Activated gamma-delta T cell (primary cell): ENCODE measurements around the gene SLC6A17.

Experiments used
- DNase-seq: peaks from one replicate; lab custom pipeline; 2025; lab: John Stamatoyannopoulos, UW

The SLC6A17 gene

DNA sequence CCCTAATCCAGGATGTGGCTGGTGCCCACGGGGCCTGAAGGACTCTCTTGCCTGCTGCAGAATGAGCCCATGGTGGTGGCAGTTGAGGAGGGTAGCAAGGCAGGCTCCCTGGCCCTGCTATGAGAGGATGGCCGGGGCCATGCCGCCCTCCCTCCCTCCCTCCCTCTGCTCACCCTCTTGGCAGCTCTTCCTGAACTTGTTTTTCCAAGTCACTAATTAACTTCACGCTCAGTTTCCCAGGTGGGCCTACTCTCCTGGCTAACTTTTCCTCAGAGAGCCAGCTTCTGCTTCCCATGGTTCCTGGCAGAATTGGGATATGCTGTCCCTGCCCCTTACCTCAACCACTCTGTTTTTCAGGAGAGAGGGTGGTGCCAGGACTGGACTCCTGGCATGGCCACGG, 70.0 kb downstream of the SLC6A17 start:
- no peak for DNase-seq

DNA sequence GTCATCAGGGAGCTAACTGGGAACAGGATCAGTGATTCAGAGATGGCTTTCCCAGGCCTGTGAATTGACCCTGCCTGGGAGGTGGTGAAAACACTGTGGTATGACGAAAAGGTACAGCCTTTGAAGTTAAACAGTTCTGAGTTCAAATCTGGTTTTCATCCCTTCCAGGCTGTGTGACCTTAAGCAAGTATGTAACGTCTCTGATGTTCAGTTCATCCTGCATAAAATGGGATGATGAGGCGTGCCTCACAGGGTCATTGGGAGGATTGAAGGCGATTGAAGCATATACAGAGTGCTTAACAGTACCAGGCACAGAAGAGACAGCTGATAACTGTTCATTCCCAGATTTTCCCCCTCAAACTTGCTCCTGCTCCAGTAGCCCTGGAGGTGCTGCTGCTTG, 70.8 kb downstream of the SLC6A17 start:
- DNase-seq, result no peak

DNA sequence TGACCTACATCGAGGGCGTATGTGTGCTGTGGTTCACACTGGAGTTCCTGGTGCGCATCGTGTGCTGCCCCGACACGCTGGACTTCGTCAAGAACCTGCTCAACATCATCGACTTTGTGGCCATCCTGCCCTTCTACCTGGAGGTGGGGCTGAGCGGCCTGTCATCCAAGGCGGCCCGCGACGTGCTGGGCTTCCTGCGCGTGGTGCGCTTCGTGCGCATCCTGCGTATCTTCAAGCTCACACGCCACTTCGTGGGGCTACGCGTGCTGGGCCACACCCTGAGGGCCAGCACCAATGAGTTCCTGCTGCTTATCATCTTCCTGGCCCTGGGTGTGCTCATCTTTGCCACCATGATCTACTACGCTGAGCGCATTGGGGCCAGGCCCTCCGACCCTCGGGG, 72.8 kb downstream of the SLC6A17 start:
- no peak for DNase-seq

DNA sequence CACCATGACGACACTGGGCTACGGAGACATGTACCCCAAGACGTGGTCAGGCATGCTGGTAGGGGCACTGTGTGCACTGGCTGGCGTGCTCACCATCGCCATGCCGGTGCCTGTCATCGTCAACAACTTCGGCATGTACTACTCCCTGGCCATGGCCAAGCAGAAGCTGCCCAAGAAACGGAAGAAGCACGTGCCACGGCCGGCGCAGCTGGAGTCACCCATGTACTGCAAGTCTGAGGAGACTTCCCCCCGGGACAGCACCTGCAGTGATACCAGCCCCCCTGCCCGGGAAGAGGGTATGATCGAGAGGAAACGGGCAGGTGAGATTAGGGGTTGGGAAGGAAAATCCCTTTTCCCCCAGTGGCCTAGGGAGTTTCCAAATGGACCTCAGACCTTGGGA, 73.3 kb downstream of the SLC6A17 start:
- DNase-seq, result no peak

DNA sequence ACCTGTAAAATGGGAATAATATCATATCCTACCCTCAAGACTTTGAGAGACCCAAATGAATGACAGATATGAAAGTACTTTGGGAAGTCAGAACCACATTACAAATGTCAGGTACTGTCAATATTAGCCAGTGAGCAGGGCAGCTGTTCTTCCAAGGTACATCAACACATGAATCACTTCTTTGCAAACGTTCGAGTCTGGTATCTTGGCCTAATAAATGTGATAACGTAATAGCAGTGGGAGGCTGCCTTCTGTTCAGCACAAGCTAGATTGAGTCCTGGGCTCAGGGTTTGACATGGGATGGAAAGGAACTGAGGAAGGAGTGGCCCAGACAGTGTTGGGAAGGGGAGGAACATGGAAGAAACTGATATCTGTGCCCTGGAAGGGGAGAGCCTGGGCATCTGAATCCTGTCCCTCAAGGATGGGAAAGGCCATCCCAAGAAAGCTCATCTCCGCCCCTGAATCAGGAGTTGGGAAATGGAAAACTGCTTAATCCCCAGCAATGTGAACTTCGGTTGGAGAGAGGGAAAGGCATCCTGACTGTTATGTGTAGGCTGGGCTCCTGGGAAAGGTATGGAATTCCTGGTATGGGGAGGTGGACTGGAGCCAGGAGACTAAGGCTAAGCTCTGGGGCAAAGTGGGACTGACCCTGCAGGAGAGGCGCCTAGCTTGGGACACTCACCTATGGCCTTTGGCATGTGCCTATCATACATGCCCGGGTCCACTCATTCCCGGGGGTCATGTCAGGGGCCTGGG, 74.1 kb downstream of the SLC6A17 start:
- no peak for DNase-seq

DNA sequence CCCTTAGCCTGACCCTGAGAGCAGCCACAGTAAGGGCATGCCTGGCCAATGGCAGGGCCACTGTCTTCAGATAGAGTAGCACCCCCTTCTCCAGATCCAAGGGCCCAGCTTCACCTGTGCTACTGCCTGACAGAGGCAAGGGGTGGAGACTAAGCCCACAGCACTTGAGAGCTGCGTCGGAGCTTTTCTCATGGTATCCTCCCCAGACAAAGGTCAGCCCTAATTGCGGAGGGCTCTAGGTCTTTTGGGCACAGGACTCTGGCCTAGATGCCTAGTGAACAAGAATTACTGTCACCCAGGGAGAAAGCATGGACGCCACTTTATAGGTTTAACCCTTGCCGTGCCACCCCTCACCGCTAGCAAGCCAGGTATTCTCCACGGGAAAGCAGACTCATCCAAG, 74.9 kb downstream of the SLC6A17 start:
- no peak for DNase-seq

DNA sequence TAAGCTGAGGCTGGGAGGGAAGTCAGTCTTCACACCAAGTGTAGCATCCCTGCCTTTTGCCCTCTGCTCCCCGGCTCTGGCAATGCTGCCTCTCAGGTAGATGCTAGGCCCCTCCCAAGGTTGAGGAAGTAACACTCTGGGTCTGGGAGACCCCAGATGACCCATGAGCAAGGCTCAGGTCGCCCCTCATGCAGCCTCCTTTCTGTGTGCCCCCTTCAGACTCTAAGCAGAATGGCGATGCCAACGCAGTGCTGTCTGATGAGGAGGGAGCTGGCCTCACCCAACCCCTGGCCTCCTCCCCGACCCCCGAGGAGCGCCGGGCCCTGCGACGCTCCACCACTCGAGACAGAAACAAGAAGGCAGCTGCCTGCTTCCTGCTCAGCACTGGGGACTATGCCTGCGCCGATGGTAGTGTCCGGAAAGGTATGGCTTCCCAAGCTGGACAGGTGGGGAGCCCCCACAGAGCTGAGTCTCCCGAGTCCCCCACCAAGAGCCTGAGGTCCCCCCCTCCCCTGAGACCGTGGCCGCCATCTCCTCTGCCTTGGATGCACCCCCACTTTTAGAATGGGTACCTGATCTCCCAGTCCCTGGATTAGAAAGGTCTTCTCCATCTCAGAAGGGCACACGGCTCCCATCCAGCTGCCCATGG, 75.6 kb downstream of the SLC6A17 start:
- DNase-seq, result no peak

DNA sequence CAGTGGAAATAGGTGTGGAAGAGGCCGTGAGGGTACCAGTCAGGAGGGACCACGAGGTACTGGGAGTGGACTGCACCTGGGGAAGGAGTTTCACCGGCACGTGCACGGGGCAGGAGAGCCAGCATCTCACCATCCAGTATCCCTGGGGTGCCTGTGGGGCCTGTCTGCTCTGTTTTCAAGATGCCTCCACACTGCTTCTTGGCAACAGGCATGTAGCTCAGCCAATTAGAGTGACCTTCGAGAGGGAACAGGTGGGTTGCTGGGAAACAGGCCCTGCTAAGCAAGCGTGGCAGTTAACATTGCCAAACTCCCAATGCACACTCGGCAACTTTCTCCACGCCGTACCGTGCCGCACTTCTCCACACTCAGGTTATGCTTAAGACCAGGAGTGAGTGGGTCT, 77.5 kb downstream of the SLC6A17 start:
- DNase-seq, result no peak

DNA sequence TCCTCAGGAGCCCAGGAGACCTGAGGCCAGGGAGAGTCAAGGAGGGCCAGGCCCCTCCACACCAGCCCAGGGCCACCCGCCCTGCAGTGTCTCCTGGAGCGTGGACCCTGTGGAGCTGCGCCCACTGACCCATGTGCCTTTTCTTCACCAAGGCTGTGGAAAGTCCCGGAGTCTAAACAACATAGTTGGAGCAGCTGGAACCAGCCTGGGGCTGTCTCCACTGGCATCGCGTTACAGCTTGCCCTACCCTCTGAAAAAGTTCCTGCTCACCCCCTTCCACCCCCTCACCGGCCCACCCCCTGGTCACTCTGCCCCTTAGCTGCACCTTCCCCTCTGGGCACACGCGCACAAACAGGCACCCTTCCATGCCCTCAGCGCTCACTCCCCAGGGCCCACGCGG, 78.1 kb downstream of the SLC6A17 start:
- no peak for DNase-seq

DNA sequence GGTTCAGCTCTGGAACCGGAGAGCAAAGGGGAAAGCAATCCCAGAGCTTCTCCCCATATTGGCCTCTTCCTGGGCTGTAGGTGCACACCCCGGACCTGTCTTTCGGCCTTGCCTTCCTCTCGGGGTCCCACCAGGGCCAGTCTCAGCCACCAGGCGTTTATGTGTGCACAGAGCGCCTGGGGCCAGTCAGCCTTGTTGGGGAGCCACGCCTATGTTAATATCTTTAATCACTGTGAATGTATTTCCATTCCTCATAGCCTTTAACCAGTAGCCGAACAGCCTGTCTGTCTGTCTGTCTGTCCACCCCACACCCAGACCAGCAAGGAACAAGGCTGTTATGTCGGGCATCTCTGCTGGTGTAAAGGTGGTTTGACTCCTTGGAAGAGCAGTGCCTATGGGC, 78.6 kb downstream of the SLC6A17 start:
- DNase-seq, result no peak

DNA sequence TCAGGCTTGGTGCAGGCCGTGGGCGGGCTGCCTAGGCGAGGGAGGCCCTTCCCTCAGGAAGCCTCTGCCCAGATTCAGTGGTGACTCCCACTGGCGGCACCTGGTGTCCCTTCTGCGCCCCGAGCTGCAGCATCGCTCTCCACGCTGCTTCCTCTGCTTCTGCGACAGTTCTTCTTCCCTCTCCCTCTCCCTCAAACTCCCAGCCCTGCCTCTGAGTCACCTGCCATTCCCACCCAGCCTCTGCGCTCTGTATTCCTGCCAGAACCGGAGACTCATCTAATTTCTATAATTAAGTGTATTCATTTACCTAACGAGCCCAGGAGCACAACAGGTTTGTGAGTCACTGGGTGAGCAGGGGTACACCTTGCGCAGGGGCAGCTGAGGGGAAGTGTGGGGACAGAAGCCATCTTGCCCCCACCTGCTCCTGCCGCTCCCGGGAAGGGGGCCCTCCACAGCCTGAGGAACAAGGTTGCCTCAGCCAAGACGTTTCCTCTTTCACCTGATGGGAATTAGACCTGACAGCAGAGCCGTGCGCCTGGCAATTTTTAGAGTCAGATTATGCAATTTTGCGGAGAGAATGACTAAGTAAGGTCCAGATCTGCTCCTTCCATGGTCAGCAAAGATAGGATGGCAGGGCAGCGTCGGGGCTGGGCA, 79.2 kb downstream of the SLC6A17 start:
- no peak for DNase-seq

DNA sequence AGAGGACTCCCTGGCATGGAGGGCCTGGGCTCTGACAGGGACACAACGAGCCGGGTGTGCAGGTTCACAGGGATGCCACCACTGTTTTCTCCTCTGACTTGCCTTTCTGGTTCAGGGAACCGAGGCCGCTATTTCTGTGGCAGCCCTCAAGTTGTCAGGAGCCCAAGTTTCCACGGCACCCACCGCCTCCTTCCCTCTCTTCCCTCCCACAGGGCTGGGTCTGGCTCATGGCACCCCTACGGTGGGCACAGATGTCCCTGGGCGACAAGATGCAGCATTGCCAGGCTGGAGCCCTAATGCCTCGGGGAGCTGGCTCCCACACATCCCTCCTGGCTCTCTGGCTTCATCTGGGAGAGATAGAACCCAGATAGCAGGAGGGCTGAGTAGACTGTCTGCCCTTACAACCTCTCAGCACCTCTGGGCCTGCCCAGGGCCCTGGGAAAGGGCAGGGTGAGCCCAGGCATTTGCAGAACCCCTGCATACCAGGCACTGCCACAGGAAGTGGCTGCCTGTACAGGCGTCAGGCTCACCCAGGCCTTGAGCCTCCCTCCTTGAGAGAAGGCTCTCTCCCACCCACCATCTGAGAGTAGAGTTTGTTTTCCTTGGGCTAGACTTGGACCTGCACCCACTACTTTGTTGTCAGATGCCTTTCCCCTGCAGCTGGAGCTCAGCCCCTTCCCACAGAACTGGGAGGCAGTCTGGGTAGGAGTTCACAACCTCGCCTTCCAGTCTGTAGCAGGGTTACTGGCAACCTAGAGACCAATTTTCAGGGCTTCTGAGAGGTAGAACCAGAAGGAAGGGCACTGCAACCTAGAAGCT, 80.3 kb downstream of the SLC6A17 start:
- DNase-seq, result no peak

DNA sequence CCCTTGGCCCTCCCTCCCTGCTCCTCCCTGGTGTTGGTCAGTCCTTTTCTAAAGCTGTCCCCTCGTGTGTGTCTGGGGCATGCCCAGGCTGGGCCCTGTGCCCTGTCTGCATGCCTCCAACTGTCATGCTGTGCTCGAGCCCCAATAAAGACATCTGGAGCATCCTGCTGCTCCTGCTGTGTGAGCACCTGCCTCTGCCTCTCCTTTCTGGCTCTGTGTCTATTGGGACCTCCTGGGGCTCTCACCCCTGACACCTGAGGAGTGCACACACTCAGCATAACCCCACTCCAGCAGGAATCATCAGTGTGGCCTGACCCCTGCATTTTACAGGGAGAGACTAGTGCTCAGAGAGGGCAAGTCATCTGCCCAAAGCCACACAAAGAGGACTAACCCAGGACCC, 83.6 kb downstream of the SLC6A17 start:
- DNase-seq, result no peak

DNA sequence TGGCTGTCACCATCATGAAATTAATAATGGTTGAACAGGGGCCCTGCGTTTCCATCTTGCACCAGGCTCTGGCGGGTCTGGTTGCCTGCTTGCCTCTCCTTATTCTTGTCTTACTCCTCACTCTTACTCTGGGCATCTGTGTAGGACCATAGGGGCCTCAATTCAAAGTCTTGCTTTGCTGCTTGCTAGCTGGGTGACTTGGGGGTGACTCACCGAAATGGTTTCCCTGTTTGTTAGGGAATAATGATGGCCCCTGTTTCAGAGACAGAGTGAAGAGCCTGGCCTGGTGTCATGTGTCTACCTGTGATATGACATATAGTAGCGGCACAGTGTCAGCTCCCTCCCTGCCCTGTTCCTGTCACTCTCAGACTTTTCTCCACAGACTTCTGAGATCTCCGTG, 84.4 kb downstream of the SLC6A17 start:
- DNase-seq, result no peak

DNA sequence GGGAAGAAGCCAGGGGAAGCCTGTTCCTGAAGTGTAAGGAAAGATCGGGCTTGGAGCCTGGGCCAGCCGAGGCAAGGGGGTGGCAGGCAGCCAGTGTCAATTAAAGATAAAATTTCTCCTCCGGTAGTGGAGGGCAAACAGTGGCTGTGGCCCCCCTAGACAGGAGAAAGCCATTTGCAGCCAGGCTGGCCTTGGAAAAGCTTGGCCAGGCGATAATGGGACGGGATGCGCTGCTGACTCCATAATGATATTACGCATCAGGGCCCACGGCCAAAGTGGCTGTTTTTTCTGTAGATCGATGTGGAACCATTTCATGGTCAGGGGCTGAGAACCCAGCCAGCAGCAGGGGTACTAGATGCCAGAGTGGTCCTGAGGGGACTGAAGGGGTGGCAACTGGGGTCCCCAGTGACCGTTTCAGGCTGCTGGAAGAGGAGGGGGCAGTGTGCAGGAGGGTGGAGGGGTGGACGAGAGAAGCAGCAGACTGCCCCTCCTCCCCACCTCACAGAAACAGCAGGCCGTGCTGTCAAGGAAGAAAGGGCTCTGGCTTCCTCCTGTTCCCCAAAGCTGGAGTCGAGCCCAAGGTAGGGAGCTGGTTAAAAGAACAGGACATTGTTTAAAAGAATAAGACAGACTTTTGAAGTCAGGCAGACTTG, 85.0 kb downstream of the SLC6A17 start:
- DNase-seq, result no peak

DNA sequence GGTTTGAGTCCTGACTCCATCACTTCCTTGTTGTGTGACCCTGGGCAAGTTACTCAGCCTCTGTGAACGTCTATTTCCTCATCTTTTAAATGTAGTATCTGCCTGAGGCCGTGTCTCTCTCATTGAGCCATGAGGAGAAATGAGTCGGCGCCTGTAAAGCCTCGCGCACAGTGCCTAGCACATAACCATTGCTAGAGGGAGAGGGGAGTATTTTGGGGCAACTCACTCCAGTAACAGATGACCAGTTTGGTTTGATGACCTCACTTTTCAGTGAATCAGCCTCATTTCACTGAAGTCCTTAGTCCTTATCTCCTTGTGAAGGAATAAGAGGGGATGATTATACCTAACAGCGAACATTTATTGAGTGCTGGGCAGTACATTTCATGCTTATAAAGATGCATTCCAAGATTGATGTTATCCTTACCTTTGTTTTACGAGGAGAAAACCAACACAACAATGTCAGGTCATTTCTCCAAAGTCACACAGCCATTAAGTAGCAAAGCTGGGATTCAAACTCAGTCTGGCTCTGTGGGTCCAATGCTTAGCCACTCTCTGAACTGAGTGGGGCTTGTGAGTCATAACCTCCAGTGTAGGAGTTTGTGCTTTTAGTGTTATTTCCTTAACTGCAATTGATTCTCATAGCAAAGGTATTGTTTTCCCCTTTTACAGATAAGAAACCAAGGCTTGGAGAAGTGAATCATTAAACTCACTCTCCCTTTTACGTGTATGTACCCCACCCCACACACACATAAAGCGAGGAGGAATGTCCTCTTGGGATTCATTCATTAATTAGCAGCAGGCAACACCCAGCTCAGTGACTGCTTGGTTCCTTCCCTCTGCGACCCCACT, 85.8 kb downstream of the SLC6A17 start:
- no peak for DNase-seq

DNA sequence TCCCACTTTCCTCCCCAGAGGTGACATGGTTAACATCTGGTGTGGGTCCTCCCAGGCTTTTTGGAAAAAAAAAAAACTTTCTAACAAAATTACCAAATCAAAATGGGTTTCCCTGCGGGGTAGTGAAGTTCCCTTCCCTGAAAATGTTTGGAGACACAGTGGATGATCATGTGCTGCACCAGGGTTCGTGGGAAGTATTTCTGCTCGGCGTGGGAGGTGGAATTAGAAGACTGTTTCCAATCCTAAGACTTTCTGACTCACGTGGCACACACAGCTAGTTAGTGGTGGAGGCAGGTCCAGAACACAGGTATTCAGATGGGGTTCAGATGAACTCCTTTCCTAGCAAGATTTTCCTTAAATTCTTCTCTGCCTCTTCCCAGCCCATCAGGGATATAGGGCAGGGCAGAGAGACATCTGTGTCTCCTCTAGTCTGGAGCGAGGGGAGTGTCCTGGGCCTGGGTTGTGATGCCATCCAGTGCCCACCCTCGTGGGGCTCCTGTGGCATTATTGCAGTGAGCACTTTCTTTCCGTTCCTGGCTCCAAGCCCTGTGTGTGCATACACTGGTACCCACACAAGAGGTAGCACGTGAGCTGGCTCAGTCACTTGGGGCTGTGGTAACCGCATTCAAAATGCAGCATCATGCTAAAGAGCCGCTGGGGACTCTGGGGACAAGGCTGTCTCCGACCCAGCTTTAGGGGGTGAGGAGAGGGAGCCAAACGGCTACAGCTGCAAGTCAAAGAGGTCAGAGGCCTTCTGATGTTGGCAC, 87.3 kb downstream of the SLC6A17 start:
- no peak for DNase-seq

DNA sequence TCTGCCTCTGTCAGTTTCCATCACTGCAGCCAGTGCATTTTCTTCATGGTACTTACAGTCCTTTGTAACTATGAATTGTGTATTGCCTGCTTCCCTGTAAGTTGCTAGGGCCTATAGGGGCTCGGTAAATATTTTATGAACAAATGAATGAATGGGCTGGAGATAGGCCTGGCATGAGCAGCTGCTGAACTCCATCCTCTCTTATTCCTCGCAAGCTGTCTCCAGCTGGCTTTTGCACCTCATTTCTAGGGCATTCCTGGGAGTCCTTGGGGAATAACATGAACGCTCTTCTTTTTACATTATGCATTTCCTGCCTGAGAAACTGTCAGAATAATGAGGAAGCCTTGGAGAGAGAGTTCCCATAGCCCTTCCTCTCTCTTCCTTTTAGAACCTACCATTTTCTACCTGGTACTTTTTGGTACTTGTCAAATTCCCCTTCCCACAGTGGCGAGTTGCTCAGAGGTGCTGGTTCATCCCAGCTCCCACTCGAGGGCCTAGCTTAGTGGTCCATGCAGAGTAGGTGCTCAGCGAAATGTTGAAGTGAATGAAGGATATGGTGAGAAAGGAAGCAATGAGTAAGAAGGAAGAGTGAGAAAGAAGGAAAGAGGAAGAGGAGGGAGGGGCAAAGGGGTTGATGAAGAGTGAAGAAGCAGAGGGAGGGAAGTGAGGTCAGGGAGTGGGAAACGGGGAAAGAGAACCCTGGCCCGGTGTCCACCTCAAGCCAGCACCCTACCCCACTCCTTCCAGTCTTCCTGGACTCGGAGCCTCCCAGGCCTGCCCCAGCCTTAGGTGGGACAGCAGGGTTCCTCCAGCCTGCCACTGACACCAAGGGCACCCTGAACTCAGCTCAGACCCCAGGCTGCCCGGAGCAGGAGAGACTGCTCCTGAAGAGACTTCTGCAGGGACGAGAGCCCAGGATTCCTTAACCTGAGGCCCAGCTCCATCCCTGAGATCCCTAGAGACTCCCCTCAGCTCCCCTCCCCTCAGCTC, 89.4 kb downstream of the SLC6A17 start:
- no peak for DNase-seq
